AG20443 (cell line): ENCODE results near the gene PYDC1.
A peak's percentile ranks its signal among the peaks of the same experiment; 100 is the strongest.
"Not testable (repeated sequence)": the region's sequence is repeated elsewhere in the genome, so short reads cannot be mapped to it uniquely, and the experiment has no call there.

Experiments
- DNase-seq: peaks from one replicate; pipeline ENCODE4 v3.0.0; 2012; ENCODE audit warnings: low spot score, mixed read lengths

PYDC1 gene

GRCh38 chr16:31221357-31222160 is 4.6 kb upstream of the PYDC1 start:
- no peak for DNase-seq

DNA sequence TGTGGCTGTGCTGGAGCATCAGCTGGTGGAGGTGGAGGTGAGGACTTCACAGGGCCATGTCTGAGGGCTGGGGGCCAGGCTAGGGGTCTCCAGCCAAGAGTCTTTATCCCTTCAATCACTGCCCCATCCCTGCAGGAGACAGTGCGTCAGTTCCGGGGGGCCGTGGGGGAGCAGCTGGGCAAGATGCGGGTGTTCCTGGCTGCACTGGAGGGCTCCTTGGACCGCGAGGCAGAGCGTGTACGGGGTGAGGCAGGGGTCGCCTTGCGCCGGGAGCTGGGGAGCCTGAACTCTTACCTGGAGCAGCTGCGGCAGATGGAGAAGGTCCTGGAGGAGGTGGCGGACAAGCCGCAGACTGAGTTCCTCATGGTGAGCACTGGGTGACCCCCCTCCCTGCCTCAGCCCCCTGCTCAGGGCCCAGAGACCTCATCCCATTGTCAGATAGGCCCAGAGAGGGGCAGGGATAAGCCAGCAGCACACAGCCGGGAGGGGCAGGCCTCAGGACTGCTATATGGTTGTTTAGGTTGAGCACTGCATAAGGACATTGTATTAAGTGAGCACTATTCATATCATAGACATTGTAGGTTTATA is 2.3 kb upstream of the PYDC1 start:
- no peak for DNase-seq

- no peak for DNase-seq
Observed at GRCh38 chr16:31217136-31217530, 198 bp upstream of the PYDC1 start.

DNA sequence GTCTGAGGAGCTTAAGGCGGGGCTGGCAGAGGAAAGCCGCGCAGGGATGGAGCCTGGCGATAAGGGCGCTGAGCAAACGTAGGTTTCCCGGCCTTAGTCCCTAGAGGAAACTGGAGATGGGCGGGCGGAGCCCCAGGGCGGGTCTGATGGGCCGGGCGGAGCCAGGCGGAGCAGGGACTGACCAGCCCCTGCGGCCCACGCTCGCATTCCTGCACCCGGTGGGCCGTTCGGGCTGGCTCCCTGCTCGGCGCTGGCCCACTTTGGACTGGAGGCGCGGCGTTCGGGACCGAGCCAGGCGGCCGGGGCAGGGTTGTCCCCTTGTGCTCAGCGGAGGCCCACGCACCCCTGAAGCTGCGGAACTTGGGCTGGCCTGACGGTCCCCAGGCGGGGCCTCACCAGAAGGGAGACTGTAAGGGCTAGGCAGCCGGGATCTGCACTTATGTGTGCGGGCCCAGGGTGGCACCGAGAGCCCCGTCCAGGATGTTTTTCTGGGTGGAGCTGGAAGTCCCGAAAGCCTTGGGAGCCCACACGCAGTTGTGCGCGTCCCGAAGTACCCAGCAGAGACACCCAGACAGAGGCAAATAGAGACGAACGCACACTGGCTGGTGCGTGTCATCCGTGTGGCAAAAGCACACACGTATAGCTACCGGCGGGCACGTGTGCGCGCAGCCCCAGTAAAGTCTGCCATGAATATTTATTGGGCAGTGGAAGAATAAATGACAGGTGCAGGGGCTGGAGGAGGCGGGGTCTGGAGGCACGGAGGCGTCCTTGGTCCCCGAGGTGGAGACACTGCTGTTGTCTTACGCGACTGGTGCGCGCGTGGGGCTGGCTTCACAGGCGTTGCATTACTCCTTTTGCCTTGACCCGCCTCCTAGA is 1.4 kb downstream of the PYDC1 start:
- DNase-seq: peak; percentile 85

GRCh38 chr16:31214708-31215286 is 2.1 kb downstream of the PYDC1 start:
- DNase-seq: no peak

DNA sequence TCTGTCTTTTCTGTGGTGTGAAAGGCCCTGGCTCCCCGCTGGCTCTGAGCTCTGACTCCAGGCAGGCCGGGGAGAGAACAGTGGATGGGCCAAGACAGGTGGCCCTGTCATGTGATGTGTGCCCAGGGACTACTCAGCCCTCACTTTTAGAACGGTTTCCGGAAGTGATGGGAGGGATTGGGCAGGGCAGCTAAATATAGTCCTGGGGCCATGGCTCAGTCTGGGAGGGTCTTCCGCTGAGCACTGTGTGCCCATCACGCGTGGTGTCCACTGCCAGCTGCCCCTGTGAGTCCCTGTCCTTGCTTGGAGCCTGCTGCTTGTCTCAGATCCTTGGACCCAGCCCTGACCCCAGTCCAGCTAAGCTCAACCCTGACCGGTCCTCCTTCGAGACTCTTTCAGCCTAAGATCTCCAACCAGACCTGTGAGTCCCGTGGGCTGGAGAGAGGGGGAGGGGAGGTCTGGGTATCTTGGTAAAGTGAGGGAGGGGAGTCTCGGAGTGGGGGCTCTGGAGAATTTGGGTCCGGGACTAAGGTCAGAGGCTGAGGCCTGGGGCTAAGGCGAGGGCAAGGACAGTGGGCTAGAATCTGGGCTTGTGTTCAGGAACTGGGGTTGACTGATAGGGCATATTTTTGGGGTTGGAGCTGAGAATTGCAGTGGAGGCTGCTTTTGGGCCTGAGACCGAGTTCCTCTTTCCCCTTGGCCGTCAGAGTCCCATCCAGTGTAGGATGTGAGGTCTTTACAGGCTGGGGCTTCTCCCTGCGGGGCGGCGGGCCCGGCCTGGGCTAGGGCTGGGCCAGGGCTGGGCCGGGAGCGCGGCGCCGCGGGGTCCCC is 2.8 kb downstream of the PYDC1 start, which contains the start of gene TRIM72:
TSS of gene TRIM72 (plus strand) at position 243 of the 831 bp plus-strand sequence. CDS start 620 bp downstream, outside the sequence.
- no peak for DNase-seq

GRCh38 chr16:31213342-31213741 is 3.6 kb downstream of the PYDC1 start:
- DNase-seq: no peak

- no peak for DNase-seq
Observed at GRCh38 chr16:31206776-31207175, 10.2 kb downstream of the PYDC1 start.

DNA sequence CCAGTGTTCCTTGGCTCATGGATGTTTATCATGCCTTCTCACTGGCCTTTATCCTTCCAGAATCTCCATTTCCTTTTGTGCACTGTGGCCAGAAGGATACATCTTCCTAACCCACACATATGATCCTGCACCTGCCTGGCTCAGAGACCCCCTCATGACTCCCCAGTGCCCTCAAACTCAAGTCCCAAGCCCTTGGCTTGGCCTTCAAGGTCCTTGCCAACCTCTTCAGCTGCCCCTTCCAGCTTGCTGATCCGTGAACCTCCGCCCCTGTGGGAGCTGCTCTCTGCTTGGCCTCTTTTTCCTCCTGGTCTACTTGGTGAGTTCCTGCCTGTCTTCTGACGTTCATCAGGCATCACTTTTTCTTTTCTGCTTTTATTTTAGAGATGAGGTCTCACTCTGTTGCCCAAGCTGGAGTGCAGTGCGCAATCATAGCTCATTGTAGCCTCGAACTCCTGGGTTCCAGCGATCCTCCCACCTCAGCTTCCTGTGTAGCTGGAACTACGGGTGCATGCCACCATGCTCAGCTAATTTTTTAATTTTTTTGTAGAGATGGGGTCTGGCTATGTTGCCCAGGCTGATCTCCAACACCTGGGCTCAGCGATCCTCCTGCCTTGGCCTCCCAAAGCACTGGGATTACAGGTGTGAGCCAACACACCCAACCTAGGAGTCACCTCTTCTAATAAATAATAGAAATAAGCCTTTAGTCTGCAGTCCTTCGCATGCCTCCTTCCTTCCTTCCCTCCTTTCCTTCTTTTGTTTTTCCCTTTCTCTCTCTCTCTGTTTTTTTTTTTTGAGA is 11.9 kb downstream of the PYDC1 start:
- no peak for DNase-seq

GRCh38 chr16:31202414-31203375 is 14.2 kb downstream of the PYDC1 start, which contains the start of gene PYCARD:
TSS of gene PYCARD (minus strand) at chr16:31202760. CDS start at chr16:31202690, 70 bp downstream.
- peak; percentile 85 for DNase-seq

DNA sequence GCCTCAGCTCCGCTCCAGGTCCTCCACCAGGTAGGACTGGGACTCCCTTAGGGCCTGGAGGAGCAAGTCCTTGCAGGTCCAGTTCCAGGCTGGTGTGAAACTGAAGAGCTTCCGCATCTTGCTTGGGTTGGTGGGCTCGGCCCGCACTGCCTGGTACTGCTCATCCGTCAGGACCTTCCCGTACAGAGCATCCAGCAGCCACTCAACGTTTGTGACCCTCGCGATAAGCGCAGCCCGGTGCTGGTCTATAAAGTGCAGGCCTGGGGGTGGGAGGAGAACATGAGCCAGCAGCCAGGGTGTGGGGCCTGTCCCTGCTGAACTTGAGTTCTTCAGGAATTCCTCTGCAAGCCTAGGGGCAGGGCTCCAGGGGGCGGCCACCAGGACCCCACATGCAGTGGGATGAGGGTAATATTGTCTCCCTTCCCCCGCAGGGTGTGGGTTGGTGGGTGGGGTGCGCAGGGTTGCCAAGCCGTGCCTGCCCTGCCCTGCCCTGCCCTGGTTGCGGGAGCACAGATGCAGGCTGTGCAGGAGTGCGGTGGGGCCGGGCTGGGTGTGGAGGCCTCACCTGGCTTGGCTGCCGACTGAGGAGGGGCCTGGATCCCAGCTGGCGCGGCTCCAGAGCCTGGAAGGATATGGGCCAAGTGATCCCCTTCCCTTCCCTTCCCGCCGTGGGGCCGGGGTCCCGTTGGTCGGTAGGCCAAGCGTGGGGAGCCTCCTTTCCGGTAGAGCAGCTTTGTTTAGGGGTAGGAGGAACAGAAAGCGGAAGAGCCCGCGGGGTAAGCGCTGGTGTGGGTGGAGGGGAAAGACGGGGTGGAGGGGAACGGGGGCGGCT is 15.1 kb downstream of the PYDC1 start:
- peak; percentile 51 for DNase-seq

DNA sequence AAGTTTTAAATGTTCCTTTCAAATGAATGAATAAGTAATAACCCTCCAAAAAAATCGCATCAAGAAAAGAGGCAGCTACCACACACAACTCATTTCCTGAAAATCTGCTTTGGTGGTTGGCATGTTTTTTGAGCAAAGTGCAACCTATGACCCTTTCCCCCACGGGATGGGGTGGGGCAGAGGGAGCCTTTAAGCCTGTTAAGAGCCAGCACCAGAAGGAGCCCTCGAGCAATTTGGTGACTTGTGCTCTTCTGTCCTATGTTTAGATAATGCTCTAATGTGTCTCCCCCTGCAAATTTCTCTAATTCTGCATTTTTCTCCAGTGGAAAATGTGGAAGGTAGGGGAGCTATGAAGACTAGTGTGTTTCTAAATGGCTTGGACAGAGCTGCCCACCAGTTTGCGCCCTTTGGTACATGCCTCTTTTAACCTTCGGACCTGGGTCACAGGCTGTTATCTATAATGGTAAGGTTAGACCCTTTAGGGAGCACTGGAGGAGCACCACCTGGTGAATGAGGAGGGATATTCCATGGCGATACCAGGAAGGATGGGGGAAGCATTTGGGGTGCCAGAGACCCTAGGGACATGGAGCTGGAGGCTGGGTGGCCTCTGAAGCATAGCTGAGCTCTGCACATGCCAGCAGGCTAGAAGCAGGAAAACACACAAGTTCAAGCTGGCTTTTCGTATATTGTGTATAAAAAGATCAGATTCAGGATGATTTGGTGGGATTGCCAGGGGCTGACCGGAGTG is 15.9 kb downstream of the PYDC1 start:
- DNase-seq: no peak

DNA sequence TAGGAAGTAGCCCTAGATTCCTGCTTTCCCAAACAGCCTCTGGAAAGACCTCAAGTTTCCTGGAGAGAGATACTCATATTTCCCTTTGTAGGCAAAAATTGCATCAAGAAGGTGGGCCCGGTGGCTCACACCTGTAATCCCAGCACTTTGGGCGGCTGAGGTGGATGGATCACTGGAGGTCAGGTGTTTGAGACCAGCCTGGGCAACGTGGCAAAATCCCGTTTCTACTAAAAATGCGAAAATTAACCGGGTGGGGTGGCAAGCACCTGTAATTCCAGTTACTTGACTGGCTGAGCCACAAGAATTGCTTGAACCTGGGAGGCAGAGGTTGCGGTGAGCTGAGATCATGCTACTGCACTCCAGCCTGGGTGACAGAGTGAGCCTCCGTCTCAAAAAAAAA is 16.8 kb downstream of the PYDC1 start:
- DNase-seq: not testable (repeated sequence)

GRCh38 chr16:31199430-31200041 is 17.4 kb downstream of the PYDC1 start:
- DNase-seq: no peak

DNA sequence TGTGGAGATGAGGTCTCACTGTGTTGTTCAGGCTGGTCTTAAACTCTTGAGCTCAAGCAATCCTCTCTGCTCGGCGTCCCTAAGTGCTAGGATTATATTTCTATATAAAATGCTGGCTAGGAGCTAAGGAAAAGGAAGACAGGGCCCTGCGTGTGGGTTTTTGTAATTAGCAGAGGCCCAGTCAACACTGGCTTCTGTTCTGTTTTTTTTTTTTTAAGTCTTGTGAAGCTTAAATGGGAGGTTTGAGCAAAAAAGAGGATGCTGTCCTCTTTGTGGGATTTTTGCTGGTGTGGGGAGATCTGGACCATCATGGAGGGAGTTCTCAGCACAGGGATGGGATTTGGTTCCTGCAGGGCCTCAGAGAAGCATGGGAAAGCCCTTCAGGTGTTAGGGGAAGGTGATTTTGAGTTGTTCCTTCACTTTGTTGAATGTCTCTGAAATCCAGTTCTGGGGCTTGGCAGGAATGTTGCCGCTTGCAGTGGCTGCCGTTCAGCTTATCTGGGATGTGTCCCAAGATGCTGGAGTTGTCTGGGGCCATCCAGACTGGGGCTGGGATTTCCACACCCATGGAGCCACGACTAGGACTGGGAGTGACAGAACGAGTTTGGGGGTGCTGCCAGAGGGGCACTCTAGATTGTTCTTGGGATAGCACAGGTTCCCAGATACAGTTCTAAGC is 18.6 kb downstream of the PYDC1 start:
- no peak for DNase-seq

GRCh38 chr16:31196324-31197088 is 20.4 kb downstream of the PYDC1 start:
- DNase-seq: no peak
